Hindlimb muscle (tissue), 1 donor: ENCODE data around the gene CHST13. TPM values are rescaled to one million over a fixed set of nuclear protein-coding genes. Genes with fewer than 3 reads are reported as not detected.

Experiments used
- DNase-seq: peaks from one replicate; pipeline ENCODE4 v3.0.0-alpha.2; 2013
- polyA plus RNA-seq: library from polyadenylated mRNA; unstranded; fragments of 120-200 nt; gene quantifications from one replicate; pipeline ENCODE4 v1.2.1, GENCODE V29; 2013; ENCODE audit not compliant: insufficient read length

CHST13 gene
- 0.18 TPM for polyA plus RNA-seq

DNA sequence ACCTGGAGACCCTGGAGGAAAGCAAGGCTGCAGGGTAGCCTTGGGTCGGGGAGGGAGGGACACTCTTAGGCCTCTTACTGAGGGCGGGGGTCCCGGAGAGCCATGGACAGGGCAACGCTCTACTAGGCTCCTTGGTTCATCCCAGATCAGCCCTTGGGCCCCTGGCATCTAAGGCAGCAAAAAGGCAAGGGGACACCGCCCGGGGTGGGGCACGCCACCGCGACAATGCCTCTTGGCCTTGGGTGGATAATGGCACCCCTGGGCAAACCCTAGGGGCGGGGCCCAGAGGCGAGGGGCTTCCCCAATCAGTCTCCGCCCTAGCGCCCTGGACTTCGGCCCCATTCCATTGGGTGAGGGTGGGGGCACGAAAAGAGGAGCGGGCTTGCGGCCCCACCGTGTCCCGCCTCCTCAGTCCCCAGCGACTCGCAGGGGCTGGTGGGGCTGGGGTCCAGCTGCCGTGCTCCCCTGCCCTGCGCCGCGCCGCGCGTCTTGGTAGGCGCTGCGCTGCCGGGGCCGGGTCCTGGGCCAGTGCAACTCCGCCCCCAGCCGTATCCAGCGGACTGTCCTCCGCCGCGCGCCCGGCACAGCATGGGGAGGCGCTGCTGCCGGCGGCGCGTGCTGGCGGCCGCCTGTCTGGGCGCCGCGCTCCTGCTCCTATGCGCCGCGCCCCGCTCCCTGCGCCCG lies at the start of gene CHST13:
Gene CHST13, plus strand, starts transcription at position 411 of the 684 bp plus-strand sequence. Its CDS starts 178 bp downstream, at position 589.
- DNase-seq: peak; percentile 35

DNA sequence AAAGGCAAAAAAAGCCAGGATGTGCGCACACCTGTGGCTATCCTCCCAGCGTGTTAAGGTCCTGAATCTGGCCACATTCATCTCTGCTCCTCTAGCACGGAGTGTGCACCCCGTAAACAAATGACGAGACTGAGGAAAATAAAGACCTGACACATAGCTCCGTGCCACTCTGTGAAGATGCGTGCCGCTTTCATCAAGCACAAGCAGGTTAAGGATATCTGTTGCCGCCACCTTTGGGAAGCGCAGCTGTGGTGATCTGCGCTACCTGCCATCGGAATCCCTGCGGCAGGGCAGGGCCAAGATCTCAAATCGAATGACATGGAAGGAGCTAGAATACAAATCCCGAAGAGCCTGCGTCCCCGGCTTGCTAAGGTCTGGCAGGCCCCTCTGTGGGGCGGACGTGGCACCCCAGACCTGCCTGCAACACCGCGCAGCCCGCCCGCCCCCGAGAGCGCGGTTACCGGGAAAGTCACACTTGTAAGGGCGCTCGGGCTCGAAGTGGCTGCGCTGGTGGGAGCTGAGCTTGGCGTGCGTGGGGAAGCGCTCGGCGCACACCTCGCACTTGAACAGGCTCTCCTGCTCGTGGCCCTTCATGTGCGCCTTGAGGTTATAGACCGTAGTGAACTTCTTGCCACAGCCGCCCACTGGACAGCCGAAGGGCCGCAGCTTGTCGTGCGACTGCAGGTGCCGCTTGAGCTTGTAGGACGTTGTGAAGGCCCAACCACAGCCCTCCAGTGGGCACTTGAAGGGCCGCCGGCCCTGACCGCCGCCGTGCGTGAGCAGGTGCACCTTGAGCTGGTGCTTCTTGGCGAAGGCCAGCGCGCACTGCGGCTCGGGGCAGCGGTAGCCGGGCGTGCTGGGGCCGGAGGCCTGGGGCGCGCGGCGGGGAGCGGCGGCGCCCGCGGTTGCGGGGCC lies 49.2 kb upstream of the CHST13 start:
- peak; percentile 40 for DNase-seq

- DNase-seq: peak; percentile 97
These were observed 48.4 kb upstream of the CHST13 start, which contains the start of gene ZXDC for GRCh38 chr3:126475413-126476114. Gene ZXDC, minus strand, starts transcription at chr3:126475891. Its CDS starts 26 bp downstream, at chr3:126475865.

DNA sequence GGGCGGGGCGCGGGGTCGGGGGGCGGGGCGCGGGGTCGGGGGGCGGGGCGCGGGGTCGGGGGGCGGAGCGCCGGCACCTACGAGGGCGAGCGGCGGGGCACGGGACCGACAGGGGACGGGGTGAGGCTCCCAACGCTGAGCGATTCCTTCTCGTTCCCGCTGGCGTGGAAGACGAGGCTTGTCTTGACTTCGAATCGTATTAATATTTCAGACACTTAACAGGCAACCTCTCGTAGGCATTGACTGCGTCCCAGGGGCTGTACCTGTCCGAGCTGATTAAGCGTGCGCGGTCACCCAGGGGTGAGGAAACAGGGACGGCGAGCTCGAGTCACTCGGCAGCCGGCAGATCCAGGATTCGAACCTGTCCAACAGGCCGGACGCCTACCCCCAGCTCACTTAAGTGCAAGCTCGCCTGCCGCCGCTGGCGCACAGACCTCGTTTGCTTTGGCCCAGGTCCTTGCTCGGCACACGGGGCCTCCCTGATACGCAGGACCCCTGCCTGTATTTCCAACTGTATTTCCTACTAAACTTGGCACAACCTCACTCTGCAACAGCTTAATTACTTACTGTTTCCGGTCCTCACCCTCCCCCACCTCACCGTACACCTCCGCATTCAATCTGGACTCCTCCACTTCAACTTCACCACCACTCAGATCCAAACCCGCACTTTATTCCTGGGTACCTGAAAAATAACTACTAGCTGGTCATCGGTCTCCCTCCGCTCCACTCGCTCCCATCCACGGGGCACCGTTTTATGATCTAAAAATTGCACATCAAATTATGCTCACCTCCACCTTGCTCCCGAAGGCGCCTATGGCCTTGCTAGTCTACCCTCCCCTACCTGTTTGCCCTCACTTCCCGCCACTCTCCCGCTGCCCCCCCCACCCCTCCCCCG lies 47.5 kb upstream of the CHST13 start:
- DNase-seq: peak; percentile 49

- DNase-seq: no peak
These were observed 46.9 kb upstream of the CHST13 start for GRCh38 chr3:126477061-126477380.

GRCh38 chr3:126478581-126479310 lies 45.2 kb upstream of the CHST13 start:
- DNase-seq: no peak

DNA sequence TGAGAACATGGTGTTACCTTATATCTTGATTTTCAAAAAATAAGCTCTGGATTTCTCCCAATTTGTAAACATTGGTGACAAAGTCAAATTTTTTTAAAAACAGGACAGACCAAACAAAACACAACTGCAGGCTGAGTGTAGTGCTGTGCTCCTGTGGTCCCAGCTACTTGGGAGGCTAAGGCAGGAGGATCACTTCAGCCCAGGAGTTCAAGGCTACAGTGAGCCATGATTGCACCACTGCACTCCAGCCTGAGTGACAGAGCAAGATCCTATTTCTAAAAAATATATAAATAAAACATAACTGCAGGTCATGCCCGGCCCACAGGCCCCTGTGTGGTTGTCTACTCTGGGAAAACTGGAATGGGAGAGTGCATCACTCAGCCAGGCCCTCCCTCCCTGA lies 44.3 kb upstream of the CHST13 start:
- no peak for DNase-seq

DNA sequence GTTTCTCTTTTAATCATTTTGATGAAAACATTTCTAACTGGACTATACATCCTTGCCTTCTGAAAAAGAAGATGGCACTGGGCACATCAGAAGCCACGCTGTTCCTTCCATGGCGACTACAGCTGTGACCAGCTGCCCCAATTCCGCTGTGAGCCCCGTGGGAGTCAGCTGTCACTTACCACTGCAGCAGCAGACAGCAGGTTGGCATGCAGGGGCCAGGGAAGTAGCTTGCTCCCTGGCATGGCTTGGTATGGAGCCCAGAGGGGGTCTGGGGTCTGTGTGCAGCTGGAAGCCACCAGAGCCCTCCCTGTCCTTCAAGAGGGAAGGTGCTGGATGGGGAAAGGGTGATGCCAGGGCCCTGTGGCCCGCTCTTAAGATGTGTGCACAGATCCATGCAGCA lies 43.7 kb upstream of the CHST13 start:
- DNase-seq: no peak

DNA sequence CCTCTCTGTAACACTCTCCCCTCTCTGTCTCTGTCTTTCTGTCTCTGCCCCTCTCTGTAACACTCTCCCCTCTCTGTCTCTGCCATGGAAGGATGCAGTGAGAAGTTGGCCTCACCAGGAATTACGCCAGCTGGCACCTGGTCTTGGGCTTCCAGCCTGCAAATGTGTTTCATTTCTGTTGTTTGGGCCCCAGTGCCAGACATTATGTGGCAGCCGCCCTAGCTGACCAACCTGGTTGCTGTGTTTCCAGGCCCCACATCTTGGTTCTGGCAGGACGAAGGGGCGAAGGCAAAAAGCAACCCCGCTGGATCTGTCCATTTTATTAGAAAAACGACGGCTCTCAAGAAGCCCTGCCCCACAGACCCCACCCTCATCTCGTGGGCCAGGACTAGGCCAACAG lies 43.1 kb upstream of the CHST13 start:
- peak; percentile 47 for DNase-seq

- no peak for DNase-seq
These were observed 42.0 kb upstream of the CHST13 start for GRCh38 chr3:126481808-126482502.

DNA sequence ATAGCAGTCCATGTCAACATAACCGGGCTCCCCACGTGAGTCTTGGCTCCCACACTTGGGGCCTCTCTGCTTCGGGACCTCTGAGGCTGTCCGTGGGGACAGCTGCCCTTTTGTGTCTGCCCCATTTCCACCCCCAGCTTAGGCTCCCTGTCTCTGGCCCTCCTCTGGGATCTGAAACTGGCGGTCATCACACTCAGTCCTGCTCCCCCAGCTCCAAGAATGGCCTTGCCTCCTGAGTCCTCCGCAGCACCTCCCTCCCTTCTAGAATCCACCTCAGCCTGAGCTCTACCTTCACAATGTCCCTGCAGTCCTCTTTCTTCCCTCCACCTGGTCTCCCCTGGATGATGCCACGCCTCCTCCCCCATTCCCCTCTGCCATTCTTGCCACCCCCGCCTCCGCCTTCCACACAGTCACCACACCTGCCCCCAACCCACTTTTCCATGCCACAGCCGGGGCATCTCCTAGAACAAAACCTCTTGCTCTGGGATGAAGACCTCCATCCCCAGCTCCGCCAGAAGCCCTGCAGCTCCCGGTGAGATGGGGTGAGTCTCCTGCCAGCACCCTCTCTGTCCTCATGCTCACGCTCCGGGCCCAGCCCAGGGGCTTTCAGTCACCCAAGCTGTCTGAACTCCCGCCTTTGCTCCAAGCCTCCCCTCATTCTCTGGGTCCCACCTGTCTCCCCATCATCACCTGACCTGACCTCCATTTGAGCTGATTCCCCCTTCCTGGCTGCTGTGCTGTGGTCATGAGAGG lies 41.3 kb upstream of the CHST13 start:
- DNase-seq: no peak

- no peak for DNase-seq
These were observed 40.6 kb upstream of the CHST13 start for GRCh38 chr3:126483321-126483761.

DNA sequence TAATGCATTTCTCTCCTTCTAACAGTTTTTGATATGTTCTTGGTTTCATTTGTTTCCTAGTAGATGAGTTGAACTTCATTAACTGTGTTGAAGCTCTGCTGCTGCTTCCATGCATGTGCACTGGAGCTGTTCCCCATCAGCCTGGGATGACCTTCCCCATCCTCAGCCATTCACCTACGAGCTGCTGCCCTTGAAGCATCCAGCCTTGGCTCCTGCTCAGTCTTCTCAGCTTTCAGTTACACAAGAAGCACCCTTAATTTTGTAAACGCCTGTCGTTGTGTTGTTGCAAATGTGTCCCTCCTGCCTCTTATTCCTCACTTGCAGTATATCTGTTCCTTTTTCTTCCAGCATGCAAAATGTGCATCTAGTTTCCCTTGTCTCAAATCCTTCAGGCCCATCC lies 39.8 kb upstream of the CHST13 start:
- no peak for DNase-seq

DNA sequence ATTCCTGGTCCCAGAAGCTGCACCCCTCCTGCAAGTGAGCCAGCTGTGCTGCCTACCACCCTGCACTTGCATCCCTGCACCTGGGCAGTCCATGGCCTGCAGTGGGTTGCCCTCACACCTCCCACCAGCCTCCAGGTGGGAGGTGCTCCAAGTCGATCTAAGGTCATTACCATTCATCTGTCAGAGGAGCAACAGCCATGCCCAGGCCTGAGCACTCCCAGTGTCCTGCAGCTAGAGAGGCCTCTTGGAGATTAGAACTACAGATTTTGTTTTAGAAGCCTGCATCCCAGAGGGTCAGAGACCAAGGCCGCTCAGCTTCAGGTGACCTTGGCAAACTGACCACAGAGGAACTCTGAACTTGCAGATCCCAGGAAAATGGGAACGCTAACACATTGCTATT lies 39.3 kb upstream of the CHST13 start:
- DNase-seq: no peak

DNA sequence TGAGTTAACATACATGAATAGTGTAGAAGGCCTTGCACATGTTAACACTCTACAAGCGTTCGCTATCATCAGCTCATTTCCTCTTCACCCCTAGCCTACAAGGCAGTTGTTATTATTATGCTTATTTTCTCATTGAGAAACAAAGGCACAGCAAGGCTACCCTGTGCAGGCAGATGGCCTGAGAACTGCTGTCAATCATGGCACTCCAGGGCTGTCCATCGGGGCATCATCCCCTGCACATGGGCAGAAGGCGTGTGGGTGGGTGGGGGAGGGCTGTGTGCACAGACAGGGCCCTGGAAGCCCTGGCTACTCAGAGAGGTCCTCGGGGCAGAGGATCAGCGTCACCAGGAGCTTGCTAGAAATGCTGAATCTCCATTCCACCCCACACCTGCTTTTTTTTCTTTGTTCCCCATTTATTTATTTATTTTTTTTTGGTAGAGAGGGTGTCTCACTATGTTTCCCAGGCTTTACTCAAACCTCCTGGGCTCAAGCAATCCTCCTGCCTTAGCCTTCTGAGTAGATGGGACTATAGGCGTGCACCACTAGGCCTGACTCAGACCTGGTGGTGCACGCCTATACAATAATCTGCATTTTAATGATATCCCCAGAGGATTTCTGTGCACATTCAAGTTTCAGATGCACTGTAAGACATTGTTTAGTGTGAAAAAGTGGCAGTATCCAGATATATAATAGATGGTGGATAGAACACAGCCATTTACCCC lies 38.6 kb upstream of the CHST13 start:
- DNase-seq: no peak

- DNase-seq: no peak
These were observed 38.0 kb upstream of the CHST13 start for GRCh38 chr3:126485956-126486355.

- peak; percentile 37 for DNase-seq
These were observed 37.6 kb upstream of the CHST13 start for GRCh38 chr3:126486360-126486847.

- DNase-seq: peak; percentile 49
These were observed 36.7 kb upstream of the CHST13 start for GRCh38 chr3:126487151-126487771.
